HEK293 (cell line): ENCODE data around the gene FSTL4.

Experiments
- CTCF ChIA-PET: fragments of 350-600 bp; formaldehyde crosslinking; extraction: SDS; loops from one replicate; lab custom pipeline; 2021; ENCODE audit warnings: antibody characterized with exemption; lab: Yijun Ruan, JAX
- POLR2A ChIA-PET: fragments of 300-600 bp; formaldehyde crosslinking; extraction: SDS; loops from one replicate; lab custom pipeline; 2020; ENCODE audit warnings: antibody characterized with exemption, inconsistent platforms; lab: Yijun Ruan, JAX
- H3K27ac ChIP-seq: fragments of 200-500 bp; sonication (Bioruptor generic); 2 replicates; pipeline ENCODE4 v1.5.1; 2014; ENCODE audit warnings: low read depth, low read length, control low read depth, inconsistent platforms; ENCODE audit errors: extremely low read depth
- H3K36me3 ChIP-seq, 2 experiments: fragments of 200-500 bp in 1 of 2; sonication (Bioruptor generic) in 1 of 2; 1 replicate in 1 of 2; 2 replicates in 1 of 2; pipeline ENCODE4 v1.5.1; 2014 to 2017; ENCODE audit warnings: inconsistent platforms in 2 of 2, low read length in 2 of 2; ENCODE audit not compliant: control insufficient read depth in 2 of 2, insufficient read depth in 1 of 2
- H3K4me1 ChIP-seq: fragments of 200-500 bp; sonication (Bioruptor generic); 2 replicates; pipeline ENCODE4 v1.5.1; 2014; ENCODE audit warnings: mild to moderate bottlenecking, low read length, inconsistent platforms; ENCODE audit not compliant: control insufficient read depth, insufficient read depth
- H3K4me3 ChIP-seq: 2 replicates; pipeline ENCODE4 v1.5.1; 2011; ENCODE audit warnings: low read depth, mild to moderate bottlenecking, control low read depth, low read length, moderate library complexity
- H3K9me3 ChIP-seq: fragments of 200-500 bp; sonication (Bioruptor generic); 2 replicates; pipeline ENCODE4 v1.5.1; 2014; ENCODE audit warnings: low read depth, low read length, inconsistent platforms; ENCODE audit not compliant: control insufficient read depth, insufficient read depth
- GLIS2 ChIP-seq: fragments of 450-650 bp; formaldehyde crosslinking; IDR thresholded peaks from 2 replicates; pipeline ENCODE4 v1.5.1; 2016; ENCODE audit warnings: missing biosample characterization, missing genetic modification characterization
- HOXC10 ChIP-seq: sonication (generic); formaldehyde crosslinking; IDR thresholded peaks from 2 replicates; pipeline ENCODE4 v1.8.1; 2023; ENCODE audit warnings: mild to moderate bottlenecking, missing genetic modification reagents
- TCF7L2 ChIP-seq: IDR thresholded peaks from 2 replicates; pipeline ENCODE4 v1.6.1; 2011; ENCODE audit warnings: low read depth, mild to moderate bottlenecking, inconsistent platforms, low read length, moderate library complexity, borderline replicate concordance
- ZBTB17 ChIP-seq: fragments of 450-650 bp; formaldehyde crosslinking; IDR thresholded peaks from 2 replicates; pipeline ENCODE4 v1.5.1; 2016; ENCODE audit warnings: missing biosample characterization, missing genetic modification characterization
- ZNF169 ChIP-seq: fragments of 450-650 bp; formaldehyde crosslinking; IDR thresholded peaks from 2 replicates; pipeline ENCODE4 v1.5.1; 2016; ENCODE audit warnings: missing biosample characterization, missing genetic modification characterization
- ZNF184 ChIP-seq: fragments of 450-650 bp; IDR thresholded peaks from 2 replicates; pipeline ENCODE4 v1.5.1; 2018; ENCODE audit warnings: missing biosample characterization, mild to moderate bottlenecking, missing genetic modification characterization
- ZNF223 ChIP-seq: fragments of 450-650 bp; formaldehyde crosslinking; IDR thresholded peaks from 2 replicates; pipeline ENCODE4 v1.5.1; 2016; ENCODE audit warnings: missing biosample characterization, missing genetic modification characterization
- ZNF335 ChIP-seq: fragments of 450-650 bp; formaldehyde crosslinking; conservative IDR thresholded peaks from 2 replicates; pipeline ENCODE4 v1.5.1; 2016; ENCODE audit warnings: missing biosample characterization, missing genetic modification characterization
- ZNF366 ChIP-seq: fragments of 450-650 bp; formaldehyde crosslinking; conservative IDR thresholded peaks from 2 replicates; pipeline ENCODE4 v1.5.1; 2016; ENCODE audit warnings: missing biosample characterization, missing genetic modification characterization
- ZNF404 ChIP-seq: fragments of 450-650 bp; formaldehyde crosslinking; IDR thresholded peaks from 2 replicates; pipeline ENCODE4 v1.5.1; 2017; ENCODE audit warnings: missing biosample characterization, missing genetic modification characterization
- ZNF48 ChIP-seq: fragments of 450-650 bp; formaldehyde crosslinking; IDR thresholded peaks from 2 replicates; pipeline ENCODE4 v1.5.1; 2016; ENCODE audit warnings: missing biosample characterization, missing genetic modification characterization
- ZNF549 ChIP-seq: fragments of 450-650 bp; IDR thresholded peaks from 2 replicates; pipeline ENCODE4 v1.5.1; 2018; ENCODE audit warnings: missing biosample characterization, missing genetic modification characterization, mild to moderate bottlenecking, inconsistent platforms, moderate library complexity
- ZNF571 ChIP-seq: fragments of 450-650 bp; formaldehyde crosslinking; IDR thresholded peaks from 2 replicates; pipeline ENCODE4 v1.5.0; 2017; ENCODE audit warnings: missing biosample characterization, missing genetic modification characterization
- ZNF596 ChIP-seq: fragments of 450-650 bp; IDR thresholded peaks from 2 replicates; pipeline ENCODE4 v1.5.0; 2018; ENCODE audit warnings: missing biosample characterization, mild to moderate bottlenecking, missing genetic modification characterization, moderate library complexity
- ZNF677 ChIP-seq: fragments of 450-650 bp; IDR thresholded peaks from 2 replicates; pipeline ENCODE4 v1.5.0; 2018; ENCODE audit warnings: missing biosample characterization, mild to moderate bottlenecking, missing genetic modification characterization, moderate library complexity
- ZNF707 ChIP-seq: fragments of 450-650 bp; formaldehyde crosslinking; IDR thresholded peaks from 2 replicates; pipeline ENCODE4 v1.5.1; 2016; ENCODE audit warnings: missing biosample characterization, missing genetic modification characterization
- ZNF776 ChIP-seq: fragments of 450-650 bp; formaldehyde crosslinking; IDR thresholded peaks from 2 replicates; pipeline ENCODE4 v1.5.0; 2017; ENCODE audit warnings: missing biosample characterization, missing genetic modification characterization, borderline replicate concordance
- TF ChIP-seq, protein P1 (sequence below): fragments of 450-650 bp; formaldehyde crosslinking; IDR thresholded peaks from 2 replicates; pipeline ENCODE4 v1.5.1; 2016; ENCODE audit warnings: missing biosample characterization, missing genetic modification characterization
- TF ChIP-seq, protein P2 (sequence below): fragments of 450-650 bp; formaldehyde crosslinking; IDR thresholded peaks from 2 replicates; pipeline ENCODE4 v1.5.1; 2016; ENCODE audit warnings: missing biosample characterization, missing genetic modification characterization
- TF ChIP-seq, protein P3 (sequence below): fragments of 450-650 bp; formaldehyde crosslinking; IDR thresholded peaks from 2 replicates; pipeline ENCODE4 v1.5.1; 2017; ENCODE audit warnings: missing biosample characterization, missing genetic modification characterization
- TF ChIP-seq, protein P4 (sequence below): fragments of 450-650 bp; IDR thresholded peaks from 2 replicates; pipeline ENCODE4 v1.5.1; 2018; ENCODE audit warnings: missing biosample characterization, missing genetic modification characterization

FSTL4 gene

DNA sequence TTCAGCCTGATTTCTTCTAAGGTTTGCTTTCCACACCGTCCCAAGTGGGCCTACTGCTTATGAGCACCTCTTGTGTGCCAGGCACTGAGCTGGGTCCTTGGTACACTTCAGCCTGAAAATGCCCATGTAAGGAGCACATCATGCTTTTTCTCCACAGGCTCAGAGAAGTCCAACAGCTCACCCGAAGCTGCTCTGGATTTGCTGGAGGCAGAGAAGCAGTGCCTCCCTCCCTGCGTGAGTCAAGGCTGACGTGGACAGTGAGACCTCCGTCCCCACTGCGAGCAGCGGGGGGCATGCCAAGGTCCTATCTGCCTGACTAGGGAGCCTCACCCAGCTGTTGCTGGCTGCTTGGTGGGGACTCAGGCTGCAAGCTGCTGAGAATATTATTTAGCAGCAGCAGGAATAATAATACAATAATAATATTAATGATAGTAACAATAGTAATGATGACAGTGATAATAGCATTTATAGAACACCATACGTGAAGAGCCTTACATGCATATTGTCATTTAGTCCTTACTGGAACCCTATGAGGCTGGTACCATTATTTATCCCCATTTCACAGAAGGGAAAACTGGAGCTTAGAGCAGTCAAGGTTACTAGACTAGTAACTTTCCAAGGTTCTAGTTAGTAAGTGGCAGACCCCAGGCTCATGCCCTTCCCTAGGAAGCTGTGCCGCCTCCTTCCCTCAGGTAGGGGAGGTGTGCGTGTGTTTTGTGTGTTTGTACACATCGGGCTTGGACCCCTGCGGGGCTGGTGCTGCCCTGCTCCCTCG, 365.8 kb downstream of the FSTL4 start:
- POLR2A ChIA-PET, result no interaction called here
- no peak for TF ChIP-seq ZNF549 (tag by site-specific recombination)
- TF ChIP-seq, all 188 proteins: peak for 0
- Histone ChIP-seq H3K36me3 (no peaks in the 10 kb centered on the region), H3K27ac (no peak overlapping the region), H3K4me1 (peaks cover 12% of the 10 kb centered on the region), H3K9me3 (no peaks in the 10 kb centered on the region), H3K4me3 (no peak overlapping the region)
- CTCF ChIA-PET, result interaction anchor here (0.5 to 1.1 kb wide), 5 partner anchors 9 to 135 kb away, joined by 3 to 6 read pairs (median 4); no protein-coding TSS in a partner anchor

DNA sequence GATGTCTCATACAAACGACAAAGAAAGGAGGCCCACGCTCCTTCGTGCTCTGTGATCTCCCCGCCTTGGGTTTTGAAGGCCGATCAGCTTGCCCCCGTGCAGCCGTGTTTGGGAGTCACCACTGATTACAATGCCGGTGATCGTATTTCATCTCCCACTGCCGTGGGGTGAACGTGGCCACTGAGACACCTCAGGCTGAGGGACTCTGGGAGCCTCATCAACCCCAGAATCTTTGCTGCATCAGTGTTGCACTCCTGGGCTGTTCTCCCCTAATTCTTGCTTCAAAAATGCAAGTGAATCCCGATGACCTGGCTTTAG, 366.3 kb downstream of the FSTL4 start:
- POLR2A ChIA-PET, result no interaction called here
- TF ChIP-seq, protein P1, sequence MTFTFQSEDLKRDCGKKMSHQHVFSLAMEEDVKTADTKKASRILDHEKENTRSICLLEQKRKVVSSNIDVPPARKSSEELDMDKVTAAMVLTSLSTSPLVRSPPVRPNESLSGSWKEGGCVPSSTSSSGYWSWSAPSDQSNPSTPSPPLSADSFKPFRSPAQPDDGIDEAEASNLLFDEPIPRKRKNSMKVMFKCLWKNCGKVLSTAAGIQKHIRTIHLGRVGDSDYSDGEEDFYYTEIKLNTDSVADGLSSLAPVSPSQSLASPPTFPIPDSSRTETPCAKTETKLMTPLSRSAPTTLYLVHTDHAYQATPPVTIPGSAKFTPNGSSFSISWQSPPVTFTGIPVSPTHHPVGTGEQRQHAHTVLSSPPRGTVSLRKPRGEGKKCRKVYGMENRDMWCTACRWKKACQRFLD (tag by site-specific recombination), result no peak
- 0 out of 2 replicates have a peak, but pooled peaks have one; percentile 7 for TF ChIP-seq ZBTB17 (tag by site-specific recombination)
- TF ChIP-seq ZNF335 (tag by site-specific recombination), result no peak
- no peak for TF ChIP-seq ZNF677
- TF ChIP-seq, protein P2, sequence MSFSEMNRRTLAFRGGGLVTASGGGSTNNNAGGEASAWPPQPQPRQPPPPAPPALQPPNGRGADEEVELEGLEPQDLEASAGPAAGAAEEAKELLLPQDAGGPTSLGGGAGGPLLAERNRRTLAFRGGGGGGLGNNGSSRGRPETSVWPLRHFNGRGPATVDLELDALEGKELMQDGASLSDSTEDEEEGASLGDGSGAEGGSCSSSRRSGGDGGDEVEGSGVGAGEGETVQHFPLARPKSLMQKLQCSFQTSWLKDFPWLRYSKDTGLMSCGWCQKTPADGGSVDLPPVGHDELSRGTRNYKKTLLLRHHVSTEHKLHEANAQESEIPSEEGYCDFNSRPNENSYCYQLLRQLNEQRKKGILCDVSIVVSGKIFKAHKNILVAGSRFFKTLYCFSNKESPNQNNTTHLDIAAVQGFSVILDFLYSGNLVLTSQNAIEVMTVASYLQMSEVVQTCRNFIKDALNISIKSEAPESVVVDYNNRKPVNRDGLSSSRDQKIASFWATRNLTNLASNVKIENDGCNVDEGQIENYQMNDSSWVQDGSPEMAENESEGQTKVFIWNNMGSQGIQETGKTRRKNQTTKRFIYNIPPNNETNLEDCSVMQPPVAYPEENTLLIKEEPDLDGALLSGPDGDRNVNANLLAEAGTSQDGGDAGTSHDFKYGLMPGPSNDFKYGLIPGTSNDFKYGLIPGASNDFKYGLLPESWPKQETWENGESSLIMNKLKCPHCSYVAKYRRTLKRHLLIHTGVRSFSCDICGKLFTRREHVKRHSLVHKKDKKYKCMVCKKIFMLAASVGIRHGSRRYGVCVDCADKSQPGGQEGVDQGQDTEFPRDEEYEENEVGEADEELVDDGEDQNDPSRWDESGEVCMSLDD (tag by site-specific recombination), result no peak
- no peak for TF ChIP-seq ZNF707 (tag by site-specific recombination)
- CTCF ChIA-PET, result interaction anchor here (0.5 to 0.9 kb wide), 3 partner anchors 20 to 135 kb away, joined by 3 to 6 read pairs (median 5); no protein-coding TSS in a partner anchor
- H3K4me3 ChIP-seq, result no peak overlapping the region
- no peaks in the 10 kb centered on the region for H3K36me3 ChIP-seq
- no peak overlapping the region for H3K27ac ChIP-seq
- H3K4me1 ChIP-seq, result peaks cover 10% of the 10 kb centered on the region
- H3K9me3 ChIP-seq, result no peaks in the 10 kb centered on the region

DNA sequence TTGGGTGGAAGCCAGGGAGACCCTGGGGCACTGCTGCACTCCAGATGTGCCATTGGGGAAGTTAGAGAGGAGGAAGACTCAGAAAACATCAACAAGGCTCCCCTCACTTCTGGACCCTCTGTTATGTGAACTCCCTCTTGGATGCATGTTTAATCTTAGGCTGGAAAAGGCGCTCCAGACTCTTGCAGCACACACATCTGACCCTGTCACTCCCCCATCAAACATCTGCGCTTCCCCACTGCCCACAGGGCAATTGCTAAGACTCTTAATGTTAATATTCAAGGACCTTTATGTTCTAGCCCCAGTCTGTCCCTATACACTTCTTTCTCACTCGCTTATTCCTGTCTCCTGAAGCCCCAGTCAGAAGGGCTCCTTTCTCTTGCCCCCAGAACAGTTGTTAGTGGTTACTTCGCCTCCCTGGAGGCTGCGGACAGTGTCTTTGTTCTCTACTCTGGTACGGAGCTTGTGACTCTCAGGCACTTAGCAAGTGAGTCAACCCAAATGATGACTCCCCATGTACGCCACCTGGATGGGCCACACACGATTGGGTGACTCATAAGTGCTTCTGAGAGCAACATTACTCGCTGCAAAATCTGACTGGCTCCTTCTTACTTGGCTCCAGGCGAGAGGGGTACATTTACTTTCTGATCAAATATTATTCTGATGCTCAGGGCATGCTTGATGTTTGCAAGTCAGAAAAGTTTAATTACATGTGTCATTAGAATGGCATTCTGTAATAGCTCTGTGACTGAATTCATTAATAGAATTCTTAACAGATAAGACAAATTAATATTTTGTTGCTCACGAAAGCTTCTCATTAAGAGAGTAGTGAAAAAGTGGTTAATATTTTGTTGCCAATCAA, 366.9 kb downstream of the FSTL4 start:
- Histone ChIP-seq H3K4me3 (no peak overlapping the region), H3K36me3 (no peaks in the 10 kb centered on the region), H3K4me1 (peaks cover 10% of the 10 kb centered on the region), H3K9me3 (no peaks in the 10 kb centered on the region), H3K27ac (no peak overlapping the region)
- POLR2A ChIA-PET, result no interaction called here
- CTCF ChIA-PET, result interaction anchor here (0.6 kb wide), 2 partner anchors 19 to 26 kb away, joined by 3 read pairs; no protein-coding TSS in a partner anchor
- TF ChIP-seq ZNF366, result peak; percentile 82
- TF ChIP-seq, protein P3, sequence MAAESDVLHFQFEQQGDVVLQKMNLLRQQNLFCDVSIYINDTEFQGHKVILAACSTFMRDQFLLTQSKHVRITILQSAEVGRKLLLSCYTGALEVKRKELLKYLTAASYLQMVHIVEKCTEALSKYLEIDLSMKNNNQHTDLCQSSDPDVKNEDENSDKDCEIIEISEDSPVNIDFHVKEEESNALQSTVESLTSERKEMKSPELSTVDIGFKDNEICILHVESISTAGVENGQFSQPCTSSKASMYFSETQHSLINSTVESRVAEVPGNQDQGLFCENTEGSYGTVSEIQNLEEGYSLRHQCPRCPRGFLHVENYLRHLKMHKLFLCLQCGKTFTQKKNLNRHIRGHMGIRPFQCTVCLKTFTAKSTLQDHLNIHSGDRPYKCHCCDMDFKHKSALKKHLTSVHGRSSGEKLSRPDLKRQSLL (tag by site-specific recombination), result no peak
- TF ChIP-seq ZNF184 (tag by site-specific recombination), result peak; percentile 71; the same call in 1 of the 2 replicates
- no peak for TF ChIP-seq ZNF48 (tag by site-specific recombination)
- no peak for TF ChIP-seq ZNF169 (tag by site-specific recombination)
- no peak for TF ChIP-seq ZNF223 (tag by site-specific recombination)
- TF ChIP-seq, protein P4, sequence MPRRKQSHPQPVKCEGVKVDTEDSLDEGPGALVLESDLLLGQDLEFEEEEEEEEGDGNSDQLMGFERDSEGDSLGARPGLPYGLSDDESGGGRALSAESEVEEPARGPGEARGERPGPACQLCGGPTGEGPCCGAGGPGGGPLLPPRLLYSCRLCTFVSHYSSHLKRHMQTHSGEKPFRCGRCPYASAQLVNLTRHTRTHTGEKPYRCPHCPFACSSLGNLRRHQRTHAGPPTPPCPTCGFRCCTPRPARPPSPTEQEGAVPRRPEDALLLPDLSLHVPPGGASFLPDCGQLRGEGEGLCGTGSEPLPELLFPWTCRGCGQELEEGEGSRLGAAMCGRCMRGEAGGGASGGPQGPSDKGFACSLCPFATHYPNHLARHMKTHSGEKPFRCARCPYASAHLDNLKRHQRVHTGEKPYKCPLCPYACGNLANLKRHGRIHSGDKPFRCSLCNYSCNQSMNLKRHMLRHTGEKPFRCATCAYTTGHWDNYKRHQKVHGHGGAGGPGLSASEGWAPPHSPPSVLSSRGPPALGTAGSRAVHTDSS (tag by site-specific recombination), result no peak
- TF ChIP-seq ZNF596 (tag by site-specific recombination), result no peak
- TF ChIP-seq ZNF571, result no peak
- TF ChIP-seq, protein P1 (tag by site-specific recombination), result no peak
- TF ChIP-seq TCF7L2, result no peak
- TF ChIP-seq HOXC10 (CRISPR knock-in tag), result no peak
- TF ChIP-seq ZNF404, result no peak
- peak; percentile 93 for TF ChIP-seq GLIS2 (tag by site-specific recombination)
- TF ChIP-seq ZNF776 (tag by site-specific recombination), result no peak
